AG09309 (cell line): ENCODE data around the gene ADAMTS10.
"Not testable (repeated sequence)": the region's sequence is repeated elsewhere in the genome, so short reads cannot be mapped to it uniquely, and the experiment has no call there.

Experiments used
- DNase-seq: peaks from one replicate; pipeline ENCODE4 v3.0.0-alpha.2; 2010; ENCODE audit warnings: low read depth
- H3K4me3 ChIP-seq: 2 replicates; pipeline ENCODE4 v1.5.1; 2011; ENCODE audit warnings: mild to moderate bottlenecking, low read depth, low read length, moderate library complexity; ENCODE audit not compliant: control insufficient read depth
- CTCF ChIP-seq: IDR thresholded peaks from 2 replicates; pipeline ENCODE4 v1.5.1; 2011; ENCODE audit warnings: mild to moderate bottlenecking, low read depth, low read length, inconsistent platforms; ENCODE audit not compliant: insufficient read depth, control insufficient read depth; ENCODE audit errors: missing control alignments

The ADAMTS10 gene

GRCh38 chr19:8638078-8638619 lies 27.6 kb upstream of the ADAMTS10 start:
- peak; percentile 57 for DNase-seq
- no peak for TF ChIP-seq CTCF

GRCh38 chr19:8637070-8637469 lies 26.6 kb upstream of the ADAMTS10 start:
- DNase-seq, H3K4me3 ChIP-seq: not testable (repeated sequence)

More at GRCh38 chr19:8638078-8638619, 27.6 kb upstream of the ADAMTS10 start:
- no peak overlapping the region for H3K4me3 ChIP-seq

GRCh38 chr19:8635422-8635821 lies 24.9 kb upstream of the ADAMTS10 start:
- no peak for TF ChIP-seq CTCF
- no peak overlapping the region for H3K4me3 ChIP-seq
- DNase-seq: no peak

GRCh38 chr19:8631425-8631819 lies 20.9 kb upstream of the ADAMTS10 start:
- DNase-seq: no peak
- H3K4me3 ChIP-seq: no peak overlapping the region
- TF ChIP-seq CTCF: no peak

- no peak for DNase-seq
- TF ChIP-seq CTCF: no peak
- H3K4me3 ChIP-seq: no peak overlapping the region
Observed at GRCh38 chr19:8630796-8631424, 20.4 kb upstream of the ADAMTS10 start.

- TF ChIP-seq CTCF: no peak
- DNase-seq: no peak
- no peak within 1 kb of the TSS for H3K4me3 ChIP-seq
Observed at GRCh38 chr19:8629996-8630683, 19.6 kb upstream of the ADAMTS10 start, which contains the start of gene NFILZ. Gene NFILZ (plus strand): TSS chr19:8630633. CDS start chr19:8676766, 46,133 bp downstream.

GRCh38 chr19:8629184-8629583 lies 18.7 kb upstream of the ADAMTS10 start:
- H3K4me3 ChIP-seq: no peak overlapping the region
- TF ChIP-seq CTCF: no peak

More at GRCh38 chr19:8629184-8629583, 18.7 kb upstream of the ADAMTS10 start:
- no peak for DNase-seq
